NB4 (cell line): ENCODE measurements around the gene PPIAL4G.
A peak's percentile ranks its signal among the peaks of the same experiment; 100 is the strongest.
"Not testable (repeated sequence)": the region's sequence is repeated elsewhere in the genome, so short reads cannot be mapped to it uniquely, and the experiment has no call there.

Experiments used
- DNase-seq: peaks from one replicate; pipeline ENCODE4 v3.0.0; 2010; ENCODE audit warnings: low read depth
- H3K4me3 ChIP-seq: one replicate; pipeline ENCODE4 v1.5.1; 2011; ENCODE audit warnings: mild to moderate bottlenecking, low read depth, low read length, moderate library complexity
- MYC ChIP-seq: IDR thresholded peaks from 2 replicates; pipeline ENCODE4 v1.6.1; 2011; ENCODE audit warnings: low read depth, low read length
- POLR2A ChIP-seq: IDR thresholded peaks from 2 replicates; pipeline ENCODE4 v1.6.1; 2011; ENCODE audit warnings: mild to moderate bottlenecking; ENCODE audit not compliant: insufficient read length; ENCODE audit errors: extremely low read depth

PPIAL4G gene

GRCh38 chr1:148483029-148483428 lies at the start of gene PPIAL4G:
TSS of gene PPIAL4G (minus strand) at chr1:148483302. CDS start at chr1:148483252, 50 bp downstream.
- not testable (repeated sequence) for DNase-seq, H3K4me3 ChIP-seq

- DNase-seq = peak; percentile 7
- H3K4me3 ChIP-seq = not testable (repeated sequence)
Observed at GRCh38 chr1:148532158-148532557, 49.1 kb upstream of the PPIAL4G start.

DNA sequence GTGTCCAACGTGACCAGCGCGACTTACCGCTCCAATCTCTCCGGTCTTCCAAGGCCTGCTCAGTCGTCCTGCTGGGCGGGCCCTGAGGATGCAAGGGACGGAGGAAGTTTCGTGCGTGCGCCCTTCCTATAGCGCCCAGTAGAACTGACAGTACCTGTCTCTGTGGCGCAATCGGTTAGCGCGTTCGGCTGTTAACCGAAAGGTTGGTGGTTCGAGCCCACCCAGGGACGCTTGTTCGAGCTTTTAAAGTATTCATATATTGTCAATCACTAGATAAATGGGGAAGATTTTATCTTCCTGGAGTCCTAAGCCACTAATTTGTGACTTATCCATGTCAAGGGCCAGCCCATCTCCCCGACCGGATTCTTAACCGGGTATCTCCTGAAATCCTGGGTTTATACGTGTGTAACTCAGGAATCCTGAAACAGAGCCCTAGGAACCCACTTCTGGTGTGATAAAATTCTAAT lies 46.0 kb upstream of the PPIAL4G start:
- peak; percentile 63 for DNase-seq
- not testable (repeated sequence) for H3K4me3 ChIP-seq

DNA sequence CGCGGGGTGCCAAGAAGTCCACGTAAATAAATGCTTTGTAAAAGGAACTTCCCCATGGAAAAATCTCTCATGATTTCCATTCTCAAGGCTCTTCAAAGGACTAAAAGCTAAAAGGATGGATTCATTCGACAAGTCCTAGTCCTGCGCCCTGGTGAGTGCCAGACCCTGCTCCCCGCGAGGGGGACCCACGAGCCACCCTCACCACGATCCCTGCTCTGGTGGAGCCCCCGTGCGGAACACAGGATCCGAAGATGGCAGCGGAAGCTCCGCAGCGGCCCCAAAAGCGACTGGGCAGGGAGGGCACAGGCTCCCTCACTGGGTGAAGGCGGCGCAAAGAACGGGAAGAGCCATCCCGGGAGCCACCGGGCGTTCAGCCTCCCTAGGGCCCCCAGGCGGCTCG lies 45.5 kb upstream of the PPIAL4G start:
- H3K4me3 ChIP-seq, DNase-seq: not testable (repeated sequence)

- not testable (repeated sequence) for DNase-seq, H3K4me3 ChIP-seq
Observed at GRCh38 chr1:148526587-148526986, 43.5 kb upstream of the PPIAL4G start.

DNA sequence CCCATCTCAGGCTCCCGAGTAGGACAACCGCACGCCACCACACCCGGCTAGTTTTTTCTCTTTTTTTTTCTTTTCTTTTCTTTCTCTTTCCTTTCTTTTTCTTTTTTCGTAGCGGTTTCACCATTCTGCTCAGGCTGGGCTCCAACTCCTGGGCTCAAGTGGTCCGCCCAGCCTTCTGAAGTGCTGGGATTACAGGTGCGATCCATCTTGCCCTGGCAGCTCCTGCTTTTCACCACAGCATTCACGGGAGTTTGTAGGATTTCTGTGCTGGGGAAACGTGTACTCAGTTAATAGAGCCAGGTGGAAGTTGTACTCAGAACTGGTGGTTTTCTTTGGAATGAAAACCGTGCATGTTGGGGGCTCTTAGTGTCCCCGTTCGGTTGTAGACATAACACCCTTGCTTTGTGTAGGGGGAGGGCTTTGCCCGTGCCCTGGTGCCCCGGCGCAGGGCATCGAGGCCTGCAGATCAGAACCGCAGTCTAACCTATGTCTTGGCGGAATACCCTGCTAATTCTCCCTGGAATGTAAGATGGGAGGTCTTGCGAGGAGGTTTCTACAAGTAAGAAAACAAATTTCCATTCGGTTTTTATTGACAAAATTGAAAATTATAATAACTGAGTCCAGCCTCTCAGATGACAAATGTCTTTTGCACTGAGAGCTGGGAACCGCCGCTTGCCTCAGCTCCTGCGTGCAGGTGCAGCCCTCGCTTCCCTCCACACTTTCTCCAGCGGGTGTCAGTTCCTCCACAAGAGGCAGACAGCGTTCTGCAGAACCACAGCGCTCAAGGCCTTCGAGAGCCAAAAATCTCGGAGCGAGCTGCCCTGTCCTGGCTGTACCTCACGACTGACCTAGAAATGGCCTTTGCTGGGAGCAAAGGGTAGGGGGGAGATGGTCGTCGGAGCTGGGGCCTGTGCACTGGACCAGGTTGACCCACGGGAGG lies 40.4 kb upstream of the PPIAL4G start:
- H3K4me3 ChIP-seq = peak overlapping the region; percentile 47

GRCh38 chr1:148522561-148523204 lies 39.6 kb upstream of the PPIAL4G start:
- H3K4me3 ChIP-seq = peak overlapping the region; percentile 47
- TF ChIP-seq POLR2A = peak; percentile 96
- TF ChIP-seq MYC = peak; percentile 67
- DNase-seq = peak; percentile 98

More for the DNA sequence above, 40.4 kb upstream of the PPIAL4G start:
- not testable (repeated sequence) for DNase-seq

- not testable (repeated sequence) for H3K4me3 ChIP-seq
- peak; percentile 91 for DNase-seq
Observed at GRCh38 chr1:148522072-148522471, 39.0 kb upstream of the PPIAL4G start.

DNA sequence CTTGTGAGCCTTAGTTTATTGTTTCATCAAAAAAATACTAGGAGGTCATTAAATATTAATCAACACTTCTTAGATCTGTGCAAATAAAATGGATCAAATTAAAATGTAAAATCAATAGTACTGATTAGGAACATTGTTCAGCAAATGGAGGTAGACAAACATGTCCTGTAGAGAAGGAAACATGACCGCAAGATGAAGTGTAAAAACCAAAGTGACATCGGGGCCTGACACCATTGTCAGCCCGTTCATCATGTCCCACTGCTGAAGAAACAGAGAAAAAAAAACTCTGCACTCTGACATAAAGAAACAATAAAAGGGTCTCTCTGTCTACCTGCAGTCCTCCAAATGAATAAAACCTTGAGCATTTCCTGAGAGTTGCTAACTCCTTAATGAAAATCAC lies 31.2 kb upstream of the PPIAL4G start:
- H3K4me3 ChIP-seq, DNase-seq: not testable (repeated sequence)

GRCh38 chr1:148512571-148513184 lies 29.6 kb upstream of the PPIAL4G start:
- peak; percentile 64 for DNase-seq
- not testable (repeated sequence) for H3K4me3 ChIP-seq

- H3K4me3 ChIP-seq, DNase-seq: not testable (repeated sequence)
Observed at GRCh38 chr1:148493933-148494332, 10.8 kb upstream of the PPIAL4G start.

DNA sequence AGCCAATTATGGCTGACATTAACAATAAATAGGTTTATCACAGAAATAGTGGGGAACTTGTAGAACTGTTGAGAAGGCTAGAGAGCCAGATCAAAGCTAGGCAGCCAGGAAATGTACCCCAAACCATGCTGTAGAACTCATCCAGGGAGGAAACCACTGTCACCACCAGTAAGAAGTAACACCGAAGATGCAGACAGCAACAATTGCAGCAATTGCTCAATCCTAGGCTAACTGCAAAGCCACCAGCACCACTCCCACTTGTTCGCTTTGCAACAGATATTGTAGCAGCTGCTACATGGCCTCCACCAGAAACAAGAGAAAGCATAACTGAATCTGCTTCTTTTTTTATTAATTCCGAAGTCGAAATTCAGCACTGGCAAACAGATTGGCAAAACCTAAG lies 2.0 kb downstream of the PPIAL4G start:
- H3K4me3 ChIP-seq, DNase-seq: not testable (repeated sequence)

DNA sequence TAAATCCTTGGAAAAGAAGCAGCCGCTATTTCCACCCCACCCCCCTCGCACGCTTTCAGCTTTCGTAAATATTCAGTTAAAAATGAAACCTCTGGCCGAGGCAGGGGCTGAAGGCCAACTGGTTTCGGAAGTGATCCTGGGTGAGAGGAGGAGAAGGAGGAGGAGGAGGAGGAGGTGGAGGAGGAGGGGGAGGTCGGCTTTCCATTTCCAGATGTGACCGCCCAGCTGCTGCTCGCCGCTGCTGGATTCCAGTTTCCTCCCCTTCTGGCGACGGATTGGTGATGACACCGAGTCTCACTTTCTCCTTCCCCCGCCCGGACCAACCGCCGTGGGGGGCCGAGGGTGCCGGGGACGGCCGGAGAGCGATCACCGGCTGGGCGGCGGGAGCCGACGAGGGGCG lies 23.4 kb downstream of the PPIAL4G start:
- not testable (repeated sequence) for DNase-seq, H3K4me3 ChIP-seq

- peak overlapping the region; percentile 57 for H3K4me3 ChIP-seq
- peak; percentile 64 for DNase-seq
Observed at GRCh38 chr1:148458901-148459581, 24.1 kb downstream of the PPIAL4G start.

GRCh38 chr1:148458398-148458797 lies 24.7 kb downstream of the PPIAL4G start:
- DNase-seq = not testable (repeated sequence)

DNA sequence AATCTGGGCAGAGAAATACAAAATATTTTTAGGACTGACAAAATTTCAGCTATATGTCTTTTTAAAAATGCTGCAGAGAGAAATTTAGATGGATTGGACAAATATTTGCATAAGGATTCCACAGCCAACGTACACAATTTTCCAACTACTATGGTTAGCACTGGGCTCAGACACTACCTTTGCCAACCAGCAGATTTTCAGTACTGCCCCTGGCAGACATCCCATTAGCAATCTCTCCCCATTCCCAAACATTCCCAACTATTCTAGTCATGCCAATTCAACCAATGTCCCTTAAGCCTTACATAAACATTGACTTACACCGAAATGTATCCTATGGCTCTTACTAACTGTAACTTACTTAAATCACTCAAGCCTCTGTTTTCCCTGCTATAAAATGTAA lies 30.3 kb downstream of the PPIAL4G start:
- DNase-seq = not testable (repeated sequence)

More at GRCh38 chr1:148458398-148458797, 24.7 kb downstream of the PPIAL4G start:
- peak overlapping the region; percentile 61 for H3K4me3 ChIP-seq

GRCh38 chr1:148439654-148440325 lies 43.3 kb downstream of the PPIAL4G start:
- not testable (repeated sequence) for DNase-seq

More for the DNA sequence above, 30.3 kb downstream of the PPIAL4G start:
- H3K4me3 ChIP-seq = not testable (repeated sequence)

More at GRCh38 chr1:148439654-148440325, 43.3 kb downstream of the PPIAL4G start:
- H3K4me3 ChIP-seq = not testable (repeated sequence)
